ENCODE measurements around the gene RIPOR1.

DNA sequence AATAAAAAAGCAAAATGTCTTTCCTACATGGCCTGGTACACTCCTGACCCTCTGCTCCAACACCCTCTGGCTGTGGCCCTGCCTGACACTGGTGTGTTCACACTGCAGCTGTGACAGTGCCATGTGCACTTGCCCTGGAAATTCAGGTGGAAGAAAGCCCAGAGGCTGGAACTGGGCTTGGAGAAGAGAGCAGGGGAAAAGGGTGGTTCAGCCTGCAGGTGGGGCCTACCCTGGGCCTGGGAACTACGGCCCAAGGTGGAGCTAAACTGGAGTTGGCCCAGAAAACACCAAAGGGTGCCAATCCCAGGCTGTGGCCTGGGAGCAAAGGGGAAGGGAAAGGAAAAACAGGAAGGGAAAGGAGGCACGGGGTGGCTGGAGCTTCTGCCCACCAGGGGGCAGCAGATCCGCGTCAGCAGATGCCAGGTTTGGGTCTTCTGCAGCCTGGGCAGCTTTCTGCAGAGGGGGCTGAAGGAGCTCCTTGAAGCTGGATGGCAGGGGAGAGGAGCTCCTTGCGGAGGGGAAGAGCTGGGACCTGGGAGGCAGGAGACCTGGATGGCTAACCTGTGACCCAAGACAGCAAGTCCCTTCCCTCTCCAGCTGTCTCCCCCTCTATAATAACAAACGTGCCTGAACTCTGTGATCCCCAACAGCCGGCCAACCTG lies 18.3 kb downstream of the RIPOR1 start:
- no peak for TF ChIP-seq EZH2 (IDR thresholded peaks at IDR 0.05; ENCODE audit: insufficient read depth, poor library complexity, severe bottlenecking)
- TF ChIP-seq EZH2phosphoT487 (IDR thresholded peaks at IDR 0.05; ENCODE audit: insufficient read depth, low read depth), result no peak

All from GM23248 (cell line).